Measurements from ENCODE around the gene DDX10. TPM values are rescaled to one million over a fixed set of nuclear protein-coding genes. Genes with fewer than 3 reads are reported as not detected.

Gene DDX10
- total and polyA plus RNA-seq, 2 of the 8 experiments (the other 6 are each of a cell fraction or from before 2014, with no cell fraction given) = 49.2 to 52.2 TPM

GRCh38 chr11:108617055-108617454 lies 47.8 kb upstream of the DDX10 start (continued):
- TF ChIP-seq CHD7 (IDR thresholded peaks at IDR 0.05; ENCODE audit: insufficient replicate concordance, low read length) (no peak), ATF3 (IDR thresholded peaks at IDR 0.05; ENCODE audit: insufficient read depth, low read depth, low read length) (no peak), SIX5 (IDR thresholded peaks at IDR 0.05; ENCODE audit: low read depth, low read length) (no peak), SP2 (IDR thresholded peaks at IDR 0.05; ENCODE audit: low read length) (no peak), KDM1A (IDR thresholded peaks at IDR 0.05; ENCODE audit: borderline replicate concordance, low read length) (no peak), CEBPB (IDR thresholded peaks at IDR 0.05; ENCODE audit: low read depth, low read length) (no peak), GTF2F1 (IDR thresholded peaks at IDR 0.05; ENCODE audit: borderline replicate concordance, low read depth, low read length) (no peak), TAF1 (IDR thresholded peaks at IDR 0.05; ENCODE audit: low read depth, low read length) (no peak), BRCA1 (IDR thresholded peaks at IDR 0.05; ENCODE audit: low read depth, low read length) (no peak), TBP (IDR thresholded peaks at IDR 0.05; ENCODE audit: low read depth, low read length) (no peak), YY1 (IDR thresholded peaks at IDR 0.05; ENCODE audit: low read depth, low read length) (no peak), PHF8 (conservative IDR thresholded peaks at IDR 0.05; ENCODE audit: low read depth, low read length) (no peak)

Measured in H1 (cell line).